Measurements from ENCODE around the gene FAM90A26. TPM values are rescaled to one million over a fixed set of nuclear protein-coding genes. Genes with fewer than 3 reads are reported as not detected.

Gene FAM90A26
- total and polyA plus RNA-seq, 10 of the 15 experiments (the other 5 are each of a cell fraction or from before 2014, with no cell fraction given), result not detected

DNA sequence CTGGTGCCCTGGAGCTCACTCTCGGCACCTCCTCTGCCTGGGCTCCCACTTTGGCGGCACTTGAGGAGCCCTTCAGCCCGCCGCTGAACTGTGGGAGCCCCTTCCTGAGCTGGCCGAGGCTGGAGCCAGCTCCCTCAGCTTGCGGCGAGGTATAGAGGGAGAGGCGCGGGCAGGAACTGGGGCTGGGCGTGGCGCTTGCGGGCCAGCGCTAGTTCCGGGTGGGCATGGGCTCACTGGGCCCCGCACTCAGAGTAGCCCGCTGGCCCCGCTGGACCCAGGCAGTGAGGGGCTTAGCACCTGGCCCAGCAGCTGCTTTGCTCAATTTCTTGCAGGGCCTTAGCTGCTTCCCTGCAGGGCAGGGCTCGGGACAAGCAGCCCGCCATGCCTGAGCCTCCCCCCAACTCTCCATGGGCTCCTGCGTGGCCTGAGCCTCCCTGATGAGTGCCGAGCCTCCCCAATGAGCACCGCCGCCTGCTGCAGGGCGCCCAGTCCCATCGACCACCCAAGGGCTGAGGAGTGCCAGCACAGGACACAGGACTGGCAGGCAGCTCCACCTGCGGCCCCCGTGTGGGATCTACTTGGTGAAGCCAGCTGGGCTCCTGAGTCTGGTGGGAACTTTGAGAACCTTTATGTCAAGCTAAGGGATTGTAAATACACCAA, 26.7 kb upstream of the FAM90A26 start (continued):
- TF ChIP-seq, protein P1, sequence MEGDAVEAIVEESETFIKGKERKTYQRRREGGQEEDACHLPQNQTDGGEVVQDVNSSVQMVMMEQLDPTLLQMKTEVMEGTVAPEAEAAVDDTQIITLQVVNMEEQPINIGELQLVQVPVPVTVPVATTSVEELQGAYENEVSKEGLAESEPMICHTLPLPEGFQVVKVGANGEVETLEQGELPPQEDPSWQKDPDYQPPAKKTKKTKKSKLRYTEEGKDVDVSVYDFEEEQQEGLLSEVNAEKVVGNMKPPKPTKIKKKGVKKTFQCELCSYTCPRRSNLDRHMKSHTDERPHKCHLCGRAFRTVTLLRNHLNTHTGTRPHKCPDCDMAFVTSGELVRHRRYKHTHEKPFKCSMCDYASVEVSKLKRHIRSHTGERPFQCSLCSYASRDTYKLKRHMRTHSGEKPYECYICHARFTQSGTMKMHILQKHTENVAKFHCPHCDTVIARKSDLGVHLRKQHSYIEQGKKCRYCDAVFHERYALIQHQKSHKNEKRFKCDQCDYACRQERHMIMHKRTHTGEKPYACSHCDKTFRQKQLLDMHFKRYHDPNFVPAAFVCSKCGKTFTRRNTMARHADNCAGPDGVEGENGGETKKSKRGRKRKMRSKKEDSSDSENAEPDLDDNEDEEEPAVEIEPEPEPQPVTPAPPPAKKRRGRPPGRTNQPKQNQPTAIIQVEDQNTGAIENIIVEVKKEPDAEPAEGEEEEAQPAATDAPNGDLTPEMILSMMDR (IDR thresholded peaks at IDR 0.05 in 2 of 3, conservative IDR thresholded peaks at IDR 0.05 in 1 of 3; ENCODE audit: control insufficient read depth in 2 of 3, extremely low read depth in 1 of 3, insufficient read depth in 1 of 3, low read depth in 3 of 3, low read length in 3 of 3), result no peak
- TF ChIP-seq ZBED1 (IDR thresholded peaks at IDR 0.05; ENCODE audit: borderline replicate concordance) (no peak), HDAC2 (IDR thresholded peaks at IDR 0.05) (no peak), IKZF2 (IDR thresholded peaks at IDR 0.05) (no peak), PAX5 (IDR thresholded peaks at IDR 0.05; ENCODE audit: borderline replicate concordance, low read depth, low read length) (no peak)

DNA sequence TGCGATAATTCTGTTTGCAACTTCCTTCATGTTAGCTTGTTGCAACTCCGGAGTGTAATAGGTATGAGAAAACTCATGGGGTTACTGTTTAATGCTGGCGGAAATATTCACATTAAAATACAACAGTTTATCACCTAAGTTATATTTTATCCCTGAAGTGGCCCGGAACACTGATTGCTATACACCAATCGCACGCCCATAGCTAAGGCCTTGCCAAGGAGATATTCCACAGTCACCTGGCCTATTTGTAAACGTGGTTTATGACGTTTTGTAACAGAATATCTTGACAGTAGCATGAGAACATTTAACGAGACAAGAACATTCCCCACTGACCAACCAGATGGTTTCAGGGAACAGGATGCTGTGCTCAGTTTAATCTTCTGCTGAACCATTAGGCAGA, 23.2 kb upstream of the FAM90A26 start:
- Histone ChIP-seq H3K27me3 (replicated peaks in 1 of 2; ENCODE audit: control insufficient read depth in 2 of 2, insufficient read depth in 2 of 2, low read length in 1 of 2) (no peaks in the 10 kb centered on the region), H4K20me1 (ENCODE audit: control insufficient read depth, insufficient read depth) (no peaks in the 10 kb centered on the region), H3K9me3 (replicated peaks; ENCODE audit: control insufficient read depth, insufficient read depth, low read length) (no peaks in the 10 kb centered on the region; the same call in 2 of the 3 replicates), H3K79me2 (ENCODE audit: control insufficient read depth, insufficient read depth, low read length) (no peaks in the 10 kb centered on the region), H3K4me3 (no peak overlapping the region), H2AFZ (ENCODE audit: control insufficient read depth, low read depth, low read length) (no peak overlapping the region), H3K9ac (ENCODE audit: control insufficient read depth, insufficient read depth, low read length) (no peak overlapping the region), H3K4me1 (ENCODE audit: control insufficient read depth, insufficient read depth, low read length) (no peaks in the 10 kb centered on the region), H3K4me2 (ENCODE audit: control insufficient read depth, insufficient read depth) (no peak overlapping the region), H3K36me3 (ENCODE audit: control insufficient read depth in 2 of 2, insufficient read depth in 2 of 2, low read length in 1 of 2) (no peaks in the 10 kb centered on the region), H3K27ac (ENCODE audit: control insufficient read depth, insufficient read depth) (no peak overlapping the region)
- no peak for DNase-seq (ENCODE audit: low read depth, low spot score)
- ChIA-PET POLR2A (no interaction called here), SMC1A (ENCODE audit: uncharacterized antibody, unreplicated experiment) (no interaction called here), RAD21 (ENCODE audit: unreplicated experiment) (no interaction called here), CTCF (no interaction called here)
- in situ Hi-C loops (cut with MboI) (no loop called here), intact Hi-C loops (cut with micrococcal nuclease; ENCODE audit: unreplicated experiment) (no loop called here)
- no peak for ATAC-seq
- BruUV-seq (replicated peaks), result no TSS peak
- FAIRE-seq, result no peak
- 62% methylated on average over 9 of the region's 9 CpGs for WGBS (ENCODE audit: insufficient coverage, insufficient replicate concordance, low lambda C conversion rate, missing lambda C conversion rate)
- TF ChIP-seq KDM1A (IDR thresholded peaks at IDR 0.05; ENCODE audit: borderline replicate concordance) (no peak), MTA3 (IDR thresholded peaks at IDR 0.05; ENCODE audit: borderline replicate concordance, low read length) (no peak), NFYA (IDR thresholded peaks at IDR 0.05; ENCODE audit: borderline replicate concordance, low read depth, low read length) (no peak), PAX5 (IDR thresholded peaks at IDR 0.05; ENCODE audit: borderline replicate concordance, low read depth, low read length) (no peak), TCF7 (IDR thresholded peaks at IDR 0.05; ENCODE audit: borderline replicate concordance) (no peak), RB1 (IDR thresholded peaks at IDR 0.05; ENCODE audit: borderline replicate concordance) (no peak), STAT1 (conservative IDR thresholded peaks at IDR 0.05) (no peak), NFIC (IDR thresholded peaks at IDR 0.05; ENCODE audit: low read depth, low read length) (no peak), PAX8 (IDR thresholded peaks at IDR 0.05) (no peak)
- TF ChIP-seq, protein P2, sequence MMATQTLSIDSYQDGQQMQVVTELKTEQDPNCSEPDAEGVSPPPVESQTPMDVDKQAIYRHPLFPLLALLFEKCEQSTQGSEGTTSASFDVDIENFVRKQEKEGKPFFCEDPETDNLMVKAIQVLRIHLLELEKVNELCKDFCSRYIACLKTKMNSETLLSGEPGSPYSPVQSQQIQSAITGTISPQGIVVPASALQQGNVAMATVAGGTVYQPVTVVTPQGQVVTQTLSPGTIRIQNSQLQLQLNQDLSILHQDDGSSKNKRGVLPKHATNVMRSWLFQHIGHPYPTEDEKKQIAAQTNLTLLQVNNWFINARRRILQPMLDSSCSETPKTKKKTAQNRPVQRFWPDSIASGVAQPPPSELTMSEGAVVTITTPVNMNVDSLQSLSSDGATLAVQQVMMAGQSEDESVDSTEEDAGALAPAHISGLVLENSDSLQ (IDR thresholded peaks at IDR 0.05), result no peak
- TF ChIP-seq, protein P3, sequence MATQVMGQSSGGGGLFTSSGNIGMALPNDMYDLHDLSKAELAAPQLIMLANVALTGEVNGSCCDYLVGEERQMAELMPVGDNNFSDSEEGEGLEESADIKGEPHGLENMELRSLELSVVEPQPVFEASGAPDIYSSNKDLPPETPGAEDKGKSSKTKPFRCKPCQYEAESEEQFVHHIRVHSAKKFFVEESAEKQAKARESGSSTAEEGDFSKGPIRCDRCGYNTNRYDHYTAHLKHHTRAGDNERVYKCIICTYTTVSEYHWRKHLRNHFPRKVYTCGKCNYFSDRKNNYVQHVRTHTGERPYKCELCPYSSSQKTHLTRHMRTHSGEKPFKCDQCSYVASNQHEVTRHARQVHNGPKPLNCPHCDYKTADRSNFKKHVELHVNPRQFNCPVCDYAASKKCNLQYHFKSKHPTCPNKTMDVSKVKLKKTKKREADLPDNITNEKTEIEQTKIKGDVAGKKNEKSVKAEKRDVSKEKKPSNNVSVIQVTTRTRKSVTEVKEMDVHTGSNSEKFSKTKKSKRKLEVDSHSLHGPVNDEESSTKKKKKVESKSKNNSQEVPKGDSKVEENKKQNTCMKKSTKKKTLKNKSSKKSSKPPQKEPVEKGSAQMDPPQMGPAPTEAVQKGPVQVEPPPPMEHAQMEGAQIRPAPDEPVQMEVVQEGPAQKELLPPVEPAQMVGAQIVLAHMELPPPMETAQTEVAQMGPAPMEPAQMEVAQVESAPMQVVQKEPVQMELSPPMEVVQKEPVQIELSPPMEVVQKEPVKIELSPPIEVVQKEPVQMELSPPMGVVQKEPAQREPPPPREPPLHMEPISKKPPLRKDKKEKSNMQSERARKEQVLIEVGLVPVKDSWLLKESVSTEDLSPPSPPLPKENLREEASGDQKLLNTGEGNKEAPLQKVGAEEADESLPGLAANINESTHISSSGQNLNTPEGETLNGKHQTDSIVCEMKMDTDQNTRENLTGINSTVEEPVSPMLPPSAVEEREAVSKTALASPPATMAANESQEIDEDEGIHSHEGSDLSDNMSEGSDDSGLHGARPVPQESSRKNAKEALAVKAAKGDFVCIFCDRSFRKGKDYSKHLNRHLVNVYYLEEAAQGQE (IDR thresholded peaks at IDR 0.05; ENCODE audit: low read depth, low read length), result no peak
- TF ChIP-seq, protein P4, sequence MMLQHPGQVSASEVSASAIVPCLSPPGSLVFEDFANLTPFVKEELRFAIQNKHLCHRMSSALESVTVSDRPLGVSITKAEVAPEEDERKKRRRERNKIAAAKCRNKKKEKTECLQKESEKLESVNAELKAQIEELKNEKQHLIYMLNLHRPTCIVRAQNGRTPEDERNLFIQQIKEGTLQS (IDR thresholded peaks at IDR 0.05; ENCODE audit: borderline replicate concordance, extremely low read depth, low read depth, low read length), result no peak
